PC-9 (cell line): ENCODE data around the gene CALD1. TPM values are rescaled to one million over a fixed set of nuclear protein-coding genes. Genes with fewer than 3 reads are reported as not detected.

Source experiments
- BruUV-seq: library from RNA; stranded (reverse); fragments of 400-500 nt; replicated peaks from 2 replicates; lab custom pipeline; 2021; lab: Mats Ljungman, UMichigan
- CTCF ChIA-PET: fragments of 300-600 bp; sonication (Branson Sonifier 250); formaldehyde crosslinking; loops from one replicate; lab custom pipeline; 2022; ENCODE audit warnings: antibody characterized with exemption; lab: Charles Lee
- POLR2A ChIA-PET: fragments of 300-600 bp; sonication (Branson Sonifier 250); formaldehyde crosslinking; loops from one replicate; lab custom pipeline; 2022; ENCODE audit warnings: antibody characterized with exemption; ENCODE audit not compliant: unreplicated experiment; lab: Charles Lee
- DNase-seq, 2 experiments: peaks; one replicate each; pipeline versions ENCODE4 v3.0.0 to v3.0.0-alpha.2; 2015 to 2022; ENCODE audit warnings: mixed read lengths in 1 of 2
- H2AFZ ChIP-seq: fragments of 200-600 bp; sonication (generic); 2 replicates; pipeline ENCODE4 v1.8.1; 2017; ENCODE audit warnings: antibody characterized with exemption
- H3F3A ChIP-seq: fragments of 200-600 bp; sonication (generic); 2 replicates; pipeline ENCODE4 v1.8.1; 2017; ENCODE audit warnings: antibody characterized with exemption, mild to moderate bottlenecking, low read depth; ENCODE audit not compliant: insufficient read depth
- H3K27ac ChIP-seq: fragments of 200-600 bp; sonication (generic); 2 replicates; pipeline ENCODE4 v1.6.1; 2016; ENCODE audit warnings: mixed run types
- H3K27me3 ChIP-seq: fragments of 200-600 bp; sonication (generic); 2 replicates; pipeline ENCODE4 v1.6.1; 2016; ENCODE audit warnings: low read depth, mixed run types; ENCODE audit not compliant: insufficient read depth
- H3K36me3 ChIP-seq: fragments of 200-600 bp; sonication (generic); 2 replicates; pipeline ENCODE4 v1.6.1; 2016; ENCODE audit warnings: low read depth, mixed run types
- H3K4me1 ChIP-seq: fragments of 200-600 bp; sonication (generic); replicated peaks from 2 replicates; pipeline ENCODE4 v1.6.1; 2016; ENCODE audit warnings: mixed run types; ENCODE audit not compliant: insufficient read depth
- H3K4me2 ChIP-seq: fragments of 200-600 bp; sonication (generic); 2 replicates; pipeline ENCODE4 v1.6.1; 2017; ENCODE audit warnings: mixed run types
- H3K4me3 ChIP-seq: fragments of 200-600 bp; sonication (generic); 2 replicates; pipeline ENCODE4 v1.6.1; 2016; ENCODE audit warnings: mixed run types
- H3K79me2 ChIP-seq: fragments of 200-600 bp; sonication (generic); 2 replicates; pipeline ENCODE4 v1.6.1; 2017; ENCODE audit warnings: low read depth, mixed run types
- H3K9me2 ChIP-seq: fragments of 200-600 bp; sonication (generic); 2 replicates; pipeline ENCODE4 v1.8.1; 2017; ENCODE audit warnings: mild to moderate bottlenecking; ENCODE audit not compliant: insufficient read depth
- H3K9me3 ChIP-seq: fragments of 200-600 bp; sonication (generic); 2 replicates; pipeline ENCODE4 v1.8.1; 2016; ENCODE audit warnings: low read depth; ENCODE audit not compliant: insufficient read depth
- H4K20me1 ChIP-seq: fragments of 200-600 bp; sonication (generic); 2 replicates; pipeline ENCODE4 v1.8.1; 2017; ENCODE audit not compliant: insufficient read depth
- EZH2 ChIP-seq: fragments of 200-600 bp; sonication (generic); IDR thresholded peaks from 2 replicates; pipeline ENCODE4 v1.8.0; 2017; ENCODE audit warnings: antibody characterized with exemption, low read depth
- intact Hi-C: fragments of 100-400 bp; cut with micrococcal nuclease; formaldehyde crosslinking; loops from one replicate; pipeline ENCODE4 v1.10.0; 2022; ENCODE audit not compliant: unreplicated experiment
- total RNA-seq: library from RNA; stranded (reverse); gene quantifications from 2 replicates; pipeline ENCODE4 v1.2.3, GENCODE V29; 2021
- TF ChIP-seq, protein P1 (sequence below): fragments of 200-600 bp; sonication (generic); conservative IDR thresholded peaks from 2 replicates; pipeline ENCODE4 v1.6.1; 2017; ENCODE audit warnings: mixed run types, antibody characterized with exemption, mild to moderate bottlenecking, moderate library complexity

Gene CALD1
- total RNA-seq, 1 experiment from 2014 or later: 84.4 TPM

DNA sequence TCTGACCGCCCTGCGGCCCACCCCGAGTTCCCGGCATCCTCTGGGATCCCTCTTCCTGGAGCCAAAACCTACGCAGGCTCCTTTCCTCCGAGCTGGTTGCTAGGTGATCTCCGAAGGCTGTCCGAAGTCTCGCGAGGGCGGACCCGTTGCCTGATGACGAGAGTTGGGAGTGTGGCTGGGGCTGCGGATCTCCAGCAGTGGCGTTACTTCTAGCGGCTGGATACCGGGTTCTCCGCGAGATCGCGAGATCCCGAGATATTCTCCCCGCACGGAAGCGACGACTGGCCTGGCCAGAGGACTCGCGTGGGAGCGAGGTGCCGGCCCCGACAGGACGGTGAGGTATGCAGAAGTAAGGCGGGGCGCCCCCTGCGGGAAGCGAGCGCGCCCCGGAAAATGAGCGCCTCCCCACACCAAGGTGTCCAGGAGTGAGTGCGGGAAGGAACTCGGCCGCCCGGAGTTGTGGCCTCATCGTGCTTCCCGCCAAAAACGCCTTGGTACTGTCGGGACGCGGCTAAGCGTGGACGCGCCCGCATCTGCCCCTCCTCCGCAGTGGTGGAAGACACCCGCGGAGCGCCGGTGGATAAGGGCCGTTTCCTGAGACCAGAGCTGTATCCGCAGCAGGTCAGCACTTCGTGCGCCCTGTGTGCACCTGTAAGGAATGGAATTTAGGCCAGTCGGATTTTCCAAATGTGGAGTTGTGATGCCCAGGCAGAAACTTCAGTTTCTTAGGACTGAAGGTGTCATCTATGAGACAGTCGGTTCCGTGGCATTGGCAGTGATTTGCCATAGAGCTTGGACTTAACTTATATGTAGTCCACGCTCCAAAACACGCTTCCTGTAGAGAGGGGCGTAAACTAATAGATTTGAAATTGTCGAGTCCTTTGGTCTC is 207.2 kb downstream of the CALD1 start, which contains the start of gene AGBL3:
Gene AGBL3 (plus strand): TSS at position 146 of the 889 bp plus-strand sequence. CDS start 1,426 bp downstream, outside the sequence.
- intact Hi-C loops: loop anchor here (2.0 to 10.0 kb wide), 2 partner anchors 158 to 184 kb away; partner anchors contain the start of genes CYREN and TMEM140
- peaks cover 18% of the 10 kb centered on the region for H3K4me1 ChIP-seq
- peak within 1 kb of the TSS; percentile 75 for H3K4me3 ChIP-seq
- H3K36me3 ChIP-seq: 0 out of 2 replicates have a peak, but pooled peaks cover 8% of the 10 kb centered on the region
- CTCF ChIA-PET: interaction anchor here (0.6 kb wide), 2 partner anchors 29 to 144 kb away, joined by 4 to 6 read pairs; no protein-coding TSS in a partner anchor
- no peaks in the 10 kb centered on the region for H4K20me1 ChIP-seq
- peak within 1 kb of the TSS; percentile 26 for H3K27ac ChIP-seq
- H3K9me3 ChIP-seq: no peaks in the 10 kb centered on the region
- H3K27me3 ChIP-seq: no peaks in the 10 kb centered on the region
- peaks cover 14% of the 10 kb centered on the region for H3F3A ChIP-seq
- DNase-seq: peak; percentile 88 to 96
- peak within 1 kb of the TSS; percentile 85 for H3K4me2 ChIP-seq
- TF ChIP-seq EZH2: no peak
- TF ChIP-seq, protein P1, sequence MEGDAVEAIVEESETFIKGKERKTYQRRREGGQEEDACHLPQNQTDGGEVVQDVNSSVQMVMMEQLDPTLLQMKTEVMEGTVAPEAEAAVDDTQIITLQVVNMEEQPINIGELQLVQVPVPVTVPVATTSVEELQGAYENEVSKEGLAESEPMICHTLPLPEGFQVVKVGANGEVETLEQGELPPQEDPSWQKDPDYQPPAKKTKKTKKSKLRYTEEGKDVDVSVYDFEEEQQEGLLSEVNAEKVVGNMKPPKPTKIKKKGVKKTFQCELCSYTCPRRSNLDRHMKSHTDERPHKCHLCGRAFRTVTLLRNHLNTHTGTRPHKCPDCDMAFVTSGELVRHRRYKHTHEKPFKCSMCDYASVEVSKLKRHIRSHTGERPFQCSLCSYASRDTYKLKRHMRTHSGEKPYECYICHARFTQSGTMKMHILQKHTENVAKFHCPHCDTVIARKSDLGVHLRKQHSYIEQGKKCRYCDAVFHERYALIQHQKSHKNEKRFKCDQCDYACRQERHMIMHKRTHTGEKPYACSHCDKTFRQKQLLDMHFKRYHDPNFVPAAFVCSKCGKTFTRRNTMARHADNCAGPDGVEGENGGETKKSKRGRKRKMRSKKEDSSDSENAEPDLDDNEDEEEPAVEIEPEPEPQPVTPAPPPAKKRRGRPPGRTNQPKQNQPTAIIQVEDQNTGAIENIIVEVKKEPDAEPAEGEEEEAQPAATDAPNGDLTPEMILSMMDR: peak; percentile 80
- peak within 1 kb of the TSS; percentile 92 for H2AFZ ChIP-seq
- BruUV-seq: TSS peak; percentile 76
- H3K9me2 ChIP-seq: no peaks in the 10 kb centered on the region
- peaks cover 25% of the 10 kb centered on the region for H3K79me2 ChIP-seq
- POLR2A ChIA-PET: interaction anchor here (0.6 to 0.7 kb wide), 5 partner anchors 99 to 1905 kb away, joined by 3 to 5 read pairs (median 4); partner anchors contain the start of gene CHCHD3

DNA sequence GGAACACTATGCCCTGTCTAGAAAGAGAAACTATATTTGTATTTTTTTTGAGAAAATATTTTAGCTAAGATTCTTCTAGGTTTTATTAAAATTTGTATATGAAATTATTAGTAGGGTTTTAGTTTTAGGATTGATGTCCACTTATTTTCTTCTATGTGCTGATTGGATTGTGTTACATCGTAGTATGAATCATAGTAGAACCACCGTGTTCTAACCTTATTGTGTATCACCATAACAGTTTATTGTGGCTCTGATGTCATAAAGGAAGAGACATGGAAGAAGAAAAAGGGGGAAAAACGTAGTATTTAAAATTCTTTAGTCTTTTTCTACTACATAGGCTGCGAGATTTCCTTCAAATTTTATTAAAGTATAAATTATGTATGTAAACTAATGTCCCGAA is 208.7 kb downstream of the CALD1 start:
- Histone ChIP-seq H3K79me2 (peaks cover 25% of the 10 kb centered on the region), H3K4me3 (no peak overlapping the region; the same call in 1 of the 2 replicates), H3K4me2 (peak overlapping the region; percentile 85; the same call in 1 of the 2 replicates), H3K4me1 (peaks cover 18% of the 10 kb centered on the region), H4K20me1 (no peaks in the 10 kb centered on the region), H3K9me2 (no peaks in the 10 kb centered on the region), H3K36me3 (0 out of 2 replicates have a peak, but pooled peaks cover 8% of the 10 kb centered on the region), H2AFZ (no peak overlapping the region), H3F3A (peaks cover 14% of the 10 kb centered on the region), H3K27me3 (no peaks in the 10 kb centered on the region), H3K27ac (no peak overlapping the region), H3K9me3 (no peaks in the 10 kb centered on the region)
- intact Hi-C loops: loop anchor here (10.0 kb wide), 1 partner anchor 157 kb away; the partner anchor contains the start of gene TMEM140
- no TSS peak for BruUV-seq
- TF ChIP-seq, protein P1: no peak
- TF ChIP-seq EZH2: no peak
- no peak for DNase-seq
- POLR2A ChIA-PET: no interaction called here
- CTCF ChIA-PET: no interaction called here

DNA sequence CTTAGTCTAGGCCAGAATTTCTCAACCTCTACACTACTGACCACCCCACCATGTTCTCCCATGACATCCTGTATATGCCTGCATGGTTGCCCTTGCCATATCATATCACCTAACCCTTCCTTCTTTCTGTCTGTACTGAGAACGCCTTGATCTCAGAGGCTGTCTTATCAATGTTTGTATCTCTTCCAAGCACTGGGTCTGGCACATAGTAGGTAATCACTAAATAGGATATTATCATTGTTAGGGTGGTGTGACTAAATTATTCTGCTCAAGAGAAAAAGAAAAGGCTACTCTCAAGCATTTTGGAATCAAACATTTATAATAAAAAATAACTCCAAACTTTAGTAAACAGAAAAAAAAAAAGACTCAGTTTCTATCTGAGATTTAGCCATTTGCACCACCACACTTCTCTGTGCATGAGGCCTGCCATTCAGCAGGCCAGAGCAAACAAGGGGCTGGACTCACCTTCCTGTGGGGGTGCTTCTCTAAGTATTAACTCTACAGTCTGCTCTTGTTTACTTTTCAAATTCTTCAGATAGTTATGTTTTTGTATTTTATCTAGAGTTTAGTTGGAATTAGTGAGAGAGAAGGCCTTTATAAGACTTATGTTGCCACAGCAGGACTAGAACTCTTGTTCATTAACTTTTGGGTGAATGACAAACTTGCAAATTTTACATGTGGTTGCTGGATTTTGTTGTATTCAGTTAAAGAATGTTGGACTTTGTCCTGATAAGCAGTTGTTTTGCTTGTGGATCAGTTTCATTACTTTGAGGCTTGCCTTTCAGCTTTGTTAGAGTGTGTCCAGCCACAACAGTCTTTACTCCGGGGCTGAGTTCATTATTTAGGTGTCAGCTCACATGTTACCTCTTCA is 212.3 kb downstream of the CALD1 start:
- Histone ChIP-seq H3F3A (peaks cover 5% of the 10 kb centered on the region; the same call in 1 of the 2 replicates), H4K20me1 (no peaks in the 10 kb centered on the region), H3K4me3 (no peak overlapping the region), H3K9me3 (no peaks in the 10 kb centered on the region), H3K4me1 (peaks cover 13% of the 10 kb centered on the region), H3K79me2 (peaks cover 25% of the 10 kb centered on the region), H3K9me2 (no peaks in the 10 kb centered on the region), H2AFZ (no peak overlapping the region), H3K27ac (no peak overlapping the region), H3K36me3 (peaks cover 12% of the 10 kb centered on the region; the same call in 1 of the 2 replicates), H3K27me3 (no peaks in the 10 kb centered on the region), H3K4me2 (no peak overlapping the region)
- intact Hi-C loops: loop anchor here (5.0 kb wide), 1 partner anchor 986 kb away; the partner anchor contains the start of gene MTPN
- CTCF ChIA-PET: no interaction called here
- TF ChIP-seq EZH2: no peak
- TF ChIP-seq, protein P1: no peak
- no TSS peak for BruUV-seq
- DNase-seq: no peak
- POLR2A ChIA-PET: no interaction called here
